Amygdala (tissue), 56 donors: Measurements from ENCODE around the gene DMRTC2.

Experiments
- DNase-seq, 56 donors: peaks; one replicate each; lab custom pipeline; 2025; lab: John Stamatoyannopoulos, UW

Gene DMRTC2

DNA sequence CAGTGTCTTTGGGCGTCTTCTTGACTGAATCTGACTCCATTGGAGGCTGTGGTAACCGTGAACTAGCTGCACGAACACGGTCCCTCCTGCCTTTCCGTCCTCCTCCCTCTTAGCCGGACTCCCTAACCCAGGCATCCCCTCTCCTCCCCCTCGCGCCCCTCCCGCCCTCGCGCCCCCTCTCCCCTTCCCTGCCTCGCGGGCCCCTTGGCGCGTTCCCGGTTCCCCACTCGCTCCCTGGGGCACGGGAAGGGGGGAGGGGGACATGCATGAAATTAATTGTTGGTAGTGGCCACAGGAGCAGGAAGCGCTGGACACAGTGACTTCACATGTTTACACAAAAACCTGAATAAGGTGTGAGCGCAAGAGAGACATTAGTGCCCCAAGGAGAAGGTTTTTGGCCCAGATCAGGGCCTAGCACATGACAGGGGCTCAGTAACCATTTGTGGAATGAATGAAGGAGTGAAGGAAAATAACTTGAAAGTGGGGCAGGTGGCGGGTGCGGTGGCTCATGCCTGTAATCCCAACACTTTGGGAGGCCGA is 279 bp downstream of the DMRTC2 start:
- DNase-seq = no peak

DNA sequence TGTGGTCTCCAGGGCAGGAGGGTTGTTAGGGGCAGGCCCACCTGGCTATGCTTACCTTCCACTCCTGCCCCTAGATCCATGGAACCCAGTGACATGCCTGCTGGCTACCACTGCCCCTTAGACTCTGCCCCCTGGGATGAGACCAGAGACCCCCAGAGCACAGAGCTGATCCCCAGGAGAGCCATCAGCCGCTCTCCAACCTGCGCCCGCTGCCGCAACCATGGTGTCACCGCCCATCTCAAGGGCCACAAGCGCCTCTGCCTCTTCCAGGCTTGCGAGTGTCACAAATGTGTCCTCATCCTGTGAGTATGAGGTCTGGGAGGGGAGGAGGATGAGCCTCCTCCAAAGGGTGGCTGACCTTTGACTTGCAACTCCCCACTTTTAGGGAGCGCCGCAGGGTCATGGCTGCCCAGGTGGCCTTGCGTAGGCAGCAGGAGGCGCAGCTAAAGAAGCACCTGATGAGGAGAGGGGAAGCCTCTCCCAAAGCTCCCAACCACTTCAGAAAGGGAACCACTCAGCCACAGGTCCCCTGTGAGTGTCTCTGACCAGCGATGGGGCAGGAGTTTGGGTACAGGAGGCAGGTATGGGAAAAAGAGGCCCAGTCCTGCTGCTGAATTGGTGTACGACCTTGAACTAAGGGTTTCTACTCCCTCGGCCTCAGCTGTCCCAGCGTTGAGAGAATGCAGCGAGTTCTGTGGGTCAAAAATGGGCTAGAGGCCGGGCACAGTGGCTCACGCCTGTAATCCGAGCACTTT is 2.7 kb downstream of the DMRTC2 start:
- no peak for DNase-seq

DNA sequence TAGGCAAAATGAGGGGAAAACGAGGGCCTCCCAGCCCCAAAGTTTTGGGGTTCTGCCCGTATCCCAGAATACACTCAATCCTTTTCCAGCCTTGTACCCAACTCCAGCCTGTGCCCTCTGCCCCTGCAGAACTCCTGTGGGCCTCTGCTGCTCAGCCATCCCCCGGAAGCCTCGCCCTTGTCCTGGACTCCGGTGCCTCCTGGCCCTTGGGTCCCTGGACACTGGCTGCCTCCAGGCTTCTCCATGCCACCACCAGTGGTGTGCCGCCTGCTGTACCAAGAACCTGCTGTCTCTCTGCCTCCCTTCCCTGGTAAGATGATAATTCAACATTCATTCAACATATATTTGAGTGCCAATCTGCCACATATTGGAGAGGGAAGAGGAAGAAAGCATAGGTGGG is 3.8 kb downstream of the DMRTC2 start:
- DNase-seq = no peak

DNA sequence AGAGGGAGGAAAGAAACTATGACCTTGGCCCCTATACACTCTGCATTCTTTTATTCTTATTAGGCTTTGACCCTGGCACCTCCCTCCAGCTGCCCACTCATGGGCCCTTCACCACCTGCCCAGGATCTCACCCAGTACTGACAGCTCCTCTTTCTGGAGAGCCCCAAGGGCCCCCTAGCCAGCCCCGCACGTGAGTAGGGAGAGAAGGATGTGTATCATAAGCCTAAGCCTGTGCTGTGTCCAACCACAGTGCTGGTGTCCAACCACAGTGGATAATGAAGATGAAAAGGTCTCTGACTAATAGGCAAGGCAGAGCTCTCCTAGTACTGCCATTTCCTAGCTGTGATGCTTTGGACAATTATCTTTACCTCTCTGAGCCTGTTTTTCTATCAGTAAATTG is 4.2 kb downstream of the DMRTC2 start:
- DNase-seq = no peak

DNA sequence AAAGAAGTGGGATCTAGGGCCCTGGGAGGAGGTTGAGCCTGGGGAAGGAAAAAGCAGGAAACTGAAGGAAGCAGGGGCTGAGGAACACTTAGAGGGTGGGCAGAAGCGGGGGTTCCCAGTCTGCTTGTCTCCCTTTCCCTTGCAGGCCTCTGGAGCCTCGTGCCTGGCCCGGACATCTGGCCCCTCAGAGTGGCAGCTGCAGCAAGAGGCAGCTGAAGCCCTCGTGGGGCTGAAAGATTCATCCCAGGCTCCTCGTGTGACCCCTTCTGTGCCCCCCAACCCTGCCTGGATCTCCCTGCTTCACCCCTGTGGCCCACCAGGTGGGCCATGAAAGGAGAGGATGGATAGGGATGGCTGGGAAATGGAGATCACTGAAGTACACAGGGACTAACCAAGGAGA is 5.5 kb downstream of the DMRTC2 start:
- no peak for DNase-seq

DNA sequence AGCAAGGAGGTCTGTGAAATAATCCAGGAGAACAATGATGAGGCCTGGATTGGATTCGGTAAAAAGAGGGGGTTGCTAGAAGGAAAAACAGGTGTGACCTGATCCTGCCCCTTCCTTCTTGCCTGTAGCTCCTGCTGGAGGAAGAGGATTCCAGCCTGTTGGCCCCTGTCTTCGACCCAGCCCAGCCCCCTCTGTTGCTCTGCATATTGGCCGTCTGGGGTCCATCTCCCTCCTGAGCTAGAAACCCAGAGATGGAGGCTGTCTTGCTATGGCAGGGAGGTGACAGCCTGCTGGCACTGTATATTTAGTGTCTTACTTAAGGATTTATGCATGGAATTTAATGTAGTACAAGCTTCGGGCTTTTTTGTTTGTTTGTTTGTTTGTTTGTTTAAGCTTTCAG is 6.6 kb downstream of the DMRTC2 start:
- DNase-seq = no peak

DNA sequence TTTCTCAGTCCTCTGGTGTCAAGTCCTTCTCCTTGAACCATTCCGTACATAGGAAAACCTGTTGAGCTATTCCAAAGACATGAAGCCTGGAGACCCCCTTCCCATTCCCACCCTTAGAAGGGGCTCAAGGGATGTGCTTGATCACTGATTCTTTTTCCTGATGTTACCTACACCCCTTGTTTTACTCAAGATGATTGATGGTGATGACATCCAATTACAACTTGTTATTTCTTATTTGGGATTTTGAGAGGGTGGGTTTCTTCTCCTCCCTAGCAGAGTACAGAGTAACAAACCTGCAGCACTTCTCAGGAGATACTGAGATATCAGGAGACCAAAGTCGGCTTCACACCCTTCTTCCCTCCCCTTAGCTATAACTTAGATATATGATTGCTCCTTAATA is 8.5 kb downstream of the DMRTC2 start:
- no peak for DNase-seq

DNA sequence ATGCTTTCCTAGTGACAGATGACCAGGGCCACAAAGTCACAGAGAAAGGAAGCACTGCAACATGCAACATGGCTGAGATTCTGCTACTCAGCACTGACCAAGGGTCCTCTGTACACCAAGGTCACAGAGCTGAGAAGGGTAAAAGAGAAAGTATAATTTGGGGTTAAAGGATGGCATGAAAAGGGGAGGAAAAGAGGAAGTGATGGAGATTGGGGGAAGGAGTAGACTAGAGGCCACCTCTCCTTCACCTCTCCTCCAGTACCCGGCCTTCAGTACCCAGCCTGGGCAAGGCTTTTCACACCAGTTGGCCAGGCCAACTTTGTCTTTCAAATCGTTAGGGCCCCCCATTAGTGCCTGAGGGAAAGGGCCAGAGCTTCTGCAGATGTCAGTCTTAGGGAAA is 8.9 kb downstream of the DMRTC2 start:
- no peak for DNase-seq

DNA sequence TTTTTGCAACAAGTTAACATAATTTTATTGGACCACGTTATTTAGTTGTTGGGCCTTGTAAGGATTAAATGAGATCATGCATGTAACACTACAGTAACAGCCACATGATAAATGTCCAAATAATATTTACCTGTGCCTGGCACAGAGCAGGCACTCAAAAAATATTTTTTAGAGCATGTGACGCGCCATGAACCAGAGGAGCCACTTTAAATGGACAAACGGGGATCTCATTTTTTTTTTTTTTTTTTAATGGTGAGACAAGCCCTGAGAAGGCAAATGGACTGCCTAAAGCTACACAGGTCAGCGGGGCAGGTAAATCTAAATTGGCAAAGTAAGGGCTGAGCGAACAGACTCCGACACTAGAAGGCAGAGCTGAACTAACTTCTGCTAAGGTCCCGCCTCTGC is 14.4 kb downstream of the DMRTC2 start:
- no peak for DNase-seq

DNA sequence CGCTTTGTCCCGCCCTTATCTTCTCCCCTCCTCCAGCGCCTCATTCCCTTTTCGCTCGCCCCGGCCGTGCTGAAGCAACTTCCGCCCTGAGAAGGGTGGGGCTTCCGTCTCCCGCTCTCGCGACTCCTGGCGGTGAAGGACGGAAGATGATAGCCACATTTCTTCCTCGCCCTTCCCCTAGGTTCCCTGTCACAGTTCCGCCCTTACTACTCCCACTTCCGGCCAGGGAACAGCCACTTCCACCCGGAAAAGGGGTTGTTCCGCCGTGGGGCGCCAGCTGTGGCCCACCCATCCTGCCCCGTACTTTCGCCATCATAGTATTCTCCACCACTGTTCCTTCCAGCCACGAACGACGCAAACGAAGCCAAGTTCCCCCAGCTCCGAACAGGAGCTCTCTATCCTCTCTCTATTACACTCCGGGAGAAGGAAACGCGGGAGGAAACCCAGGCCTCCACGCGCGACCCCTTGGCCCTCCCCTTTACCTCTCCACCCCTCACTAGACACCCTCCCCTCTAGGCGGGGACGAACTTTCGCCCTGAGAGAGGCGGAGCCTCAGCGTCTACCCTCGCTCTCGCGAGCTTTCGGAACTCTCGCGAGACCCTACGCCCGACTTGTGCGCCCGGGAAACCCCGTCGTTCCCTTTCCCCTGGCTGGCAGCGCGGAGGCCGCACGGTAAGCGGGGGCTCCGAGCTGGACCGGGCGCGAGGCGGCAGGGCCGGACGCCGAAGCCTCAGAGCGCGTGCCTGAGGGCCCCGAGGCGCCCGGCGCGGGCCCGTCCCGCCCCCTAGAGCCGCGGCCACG is 15.0 kb downstream of the DMRTC2 start, which contains the start of gene RPS19:
TSS of gene RPS19 (plus strand) at position 638 of the 801 bp plus-strand sequence. CDS start 520 bp downstream, outside the sequence.
- peak; percentile 84 to 99 (median 98) for DNase-seq

DNA sequence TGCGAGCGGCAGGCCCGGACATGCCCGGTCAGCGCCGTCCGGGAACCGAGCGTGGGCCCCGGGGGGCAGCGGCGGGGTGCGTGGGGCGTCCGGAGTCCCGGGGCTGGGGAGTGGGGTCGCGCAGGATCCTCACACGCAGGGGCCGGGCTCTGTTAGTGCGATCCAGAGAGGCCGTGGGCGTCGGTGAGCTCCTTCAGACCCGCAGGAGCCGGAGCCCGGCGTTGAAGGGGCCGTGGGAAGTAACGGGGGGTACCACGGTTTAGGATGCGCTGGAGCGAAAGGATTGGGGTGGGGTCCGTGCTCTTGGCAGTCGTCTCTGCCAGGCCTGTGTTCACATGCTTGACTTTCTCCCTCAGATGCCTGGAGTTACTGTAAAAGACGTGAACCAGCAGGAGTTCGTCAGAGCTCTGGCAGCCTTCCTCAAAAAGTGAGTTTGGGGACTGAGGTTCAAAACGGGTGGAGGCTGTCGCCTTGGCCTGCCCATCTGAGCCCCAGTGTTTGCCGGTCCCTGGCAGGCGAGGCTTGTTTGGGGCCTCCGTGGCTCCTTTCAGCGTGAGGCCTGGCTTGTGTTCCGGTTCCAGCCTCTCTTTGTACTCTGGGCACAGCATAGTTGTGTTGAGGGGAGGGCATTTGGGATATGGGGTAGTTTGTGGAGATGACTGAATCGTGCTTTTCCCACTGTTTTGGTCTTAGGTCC is 15.7 kb downstream of the DMRTC2 start:
- peak in 2 of 56 donors; percentile 62 to 65 for DNase-seq

DNA sequence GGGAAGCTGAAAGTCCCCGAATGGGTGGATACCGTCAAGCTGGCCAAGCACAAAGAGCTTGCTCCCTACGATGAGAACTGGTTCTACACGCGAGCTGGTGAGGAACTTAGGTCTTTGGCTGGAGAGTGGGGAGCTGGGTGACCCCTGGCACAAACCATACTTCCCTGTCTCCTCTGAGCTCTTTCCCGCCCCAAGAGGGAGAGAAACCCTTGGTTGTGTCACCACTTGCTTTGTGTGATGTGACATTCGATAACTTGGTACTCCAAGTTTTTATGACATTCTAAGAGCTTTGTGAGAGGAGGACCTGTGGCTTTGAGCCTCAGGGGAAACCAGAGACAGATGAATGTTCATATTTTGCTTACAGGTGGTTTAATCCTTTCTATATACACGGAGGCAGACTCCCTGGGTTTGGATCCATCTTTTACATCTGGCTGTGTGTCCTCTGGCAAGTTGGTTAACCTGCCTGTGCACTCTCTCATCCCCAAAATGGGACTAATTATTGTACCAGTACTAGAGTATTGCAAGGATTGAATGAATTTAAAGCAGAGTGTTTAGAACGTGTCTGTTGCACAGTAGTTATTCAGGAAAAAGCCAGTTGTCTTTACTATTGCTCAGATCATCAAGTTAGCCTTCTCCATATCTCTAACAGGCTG is 16.4 kb downstream of the DMRTC2 start:
- DNase-seq = no peak

DNA sequence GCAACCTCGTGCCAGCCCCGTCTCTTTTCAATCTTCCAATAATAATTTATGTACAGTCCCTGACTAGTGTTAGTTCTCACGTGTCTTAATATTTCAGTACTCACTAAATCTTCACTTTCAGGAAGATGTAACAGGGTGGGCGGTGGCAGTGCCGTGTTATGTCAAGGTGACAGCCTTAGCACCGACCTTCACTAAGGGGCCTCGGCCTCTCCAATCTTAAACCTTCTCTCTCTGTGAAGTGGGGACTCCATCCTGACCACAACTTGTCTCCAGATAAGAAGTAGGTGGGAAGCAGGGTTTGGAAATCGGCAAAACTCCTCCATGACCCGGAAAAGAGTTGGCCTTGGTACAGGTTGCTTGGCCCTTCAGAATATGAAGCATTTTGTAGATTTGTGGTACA is 17.0 kb downstream of the DMRTC2 start:
- DNase-seq = no peak

DNA sequence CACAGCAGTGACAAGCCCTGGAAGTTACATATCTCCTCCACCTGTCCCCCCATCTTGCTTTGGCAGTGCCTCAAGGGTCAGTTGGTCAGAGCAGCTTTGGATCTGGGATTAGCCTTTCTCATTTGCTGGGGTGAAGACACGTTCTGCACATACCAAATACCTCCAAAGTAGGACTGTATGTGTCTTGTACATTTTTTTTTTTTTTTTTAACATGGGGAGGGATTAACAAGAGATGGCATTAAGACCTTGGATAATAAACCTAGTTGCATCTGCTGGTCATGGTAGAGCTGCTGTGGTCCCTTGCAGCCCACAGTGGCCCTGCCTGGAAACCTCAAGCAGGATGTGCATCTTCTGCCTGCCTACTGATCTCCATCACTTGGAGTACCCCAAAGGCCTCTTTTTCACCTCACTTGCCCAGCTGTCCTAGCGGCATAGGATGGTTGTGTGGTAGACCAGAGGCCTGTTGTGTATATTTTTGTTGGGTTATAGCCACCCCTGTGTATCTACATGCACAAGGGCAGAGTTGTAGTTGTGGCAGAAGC is 17.7 kb downstream of the DMRTC2 start:
- DNase-seq = no peak

DNA sequence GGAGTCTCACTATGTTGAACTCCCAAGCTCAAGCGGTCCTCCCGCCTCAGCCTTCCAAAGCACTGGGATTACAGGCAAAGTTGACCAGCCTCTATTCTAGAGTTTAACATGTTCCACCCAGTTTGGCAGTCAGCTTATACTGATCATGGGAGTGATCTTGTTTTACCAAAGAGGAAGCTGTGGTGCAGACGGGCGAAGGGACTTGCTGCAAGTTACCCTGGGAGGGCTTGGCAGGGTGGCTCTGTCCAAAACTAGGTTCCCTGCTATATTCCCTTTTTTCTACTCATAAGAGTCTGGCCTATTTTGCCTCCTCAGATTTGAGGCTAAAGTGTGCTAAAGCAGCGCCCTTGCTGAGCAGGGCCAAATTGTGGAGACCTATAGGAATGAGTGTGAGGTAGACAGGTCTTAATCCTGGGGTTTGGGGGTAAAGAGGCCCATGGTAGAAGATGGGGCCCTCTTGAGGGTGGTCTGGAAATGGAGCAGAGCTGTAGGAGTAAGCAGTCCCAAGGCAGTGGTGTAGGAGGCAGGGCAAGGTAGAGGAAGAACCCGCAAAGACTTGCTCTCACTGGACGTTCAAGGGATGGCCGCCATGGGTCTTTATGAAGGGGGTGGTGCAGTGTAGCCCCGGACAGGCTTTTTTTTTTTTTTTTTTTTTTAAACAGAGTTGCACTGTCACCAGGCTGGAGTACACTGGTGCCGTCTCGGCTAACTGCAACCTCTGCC is 18.5 kb downstream of the DMRTC2 start:
- DNase-seq = no peak

DNA sequence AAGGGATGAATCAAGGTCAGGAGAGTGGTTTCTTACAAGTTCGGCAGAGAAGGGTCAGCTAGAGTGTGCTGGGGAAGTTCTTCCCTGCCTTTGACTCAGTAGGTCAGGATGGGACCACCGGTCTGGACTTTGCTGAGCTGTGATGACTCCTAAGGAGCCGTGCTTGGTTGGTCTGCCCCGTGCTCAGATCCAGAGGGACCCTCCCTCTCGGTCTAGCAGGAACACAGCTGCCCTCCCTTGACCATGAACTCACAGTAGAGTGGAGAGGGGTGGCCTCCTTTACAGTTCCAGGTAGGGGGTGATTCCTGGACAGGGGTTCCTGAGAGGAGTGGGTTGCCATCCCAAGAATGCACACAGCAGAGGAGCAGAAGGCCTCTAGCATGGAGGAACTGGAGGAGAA is 19.5 kb downstream of the DMRTC2 start:
- no peak for DNase-seq

DNA sequence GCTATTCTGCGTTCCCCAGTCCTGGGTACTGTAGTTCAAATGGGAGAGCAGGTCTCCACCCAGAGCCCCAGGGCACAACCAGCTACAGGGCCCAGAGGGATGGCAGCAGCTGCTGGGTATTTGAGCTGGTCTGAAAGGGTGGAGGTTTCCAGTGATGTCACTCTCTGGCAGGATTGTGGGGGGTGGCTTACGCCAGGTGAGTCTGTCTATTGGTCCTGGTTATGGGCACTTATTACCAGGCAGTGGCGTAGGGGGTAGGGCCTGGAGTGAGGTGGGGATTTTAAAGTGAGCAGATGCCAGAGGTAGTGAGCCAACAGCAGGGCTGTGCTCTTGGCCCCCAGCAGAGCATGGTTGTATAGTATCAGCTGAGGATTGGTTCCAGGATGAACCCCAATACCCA is 21.4 kb downstream of the DMRTC2 start:
- DNase-seq = no peak

DNA sequence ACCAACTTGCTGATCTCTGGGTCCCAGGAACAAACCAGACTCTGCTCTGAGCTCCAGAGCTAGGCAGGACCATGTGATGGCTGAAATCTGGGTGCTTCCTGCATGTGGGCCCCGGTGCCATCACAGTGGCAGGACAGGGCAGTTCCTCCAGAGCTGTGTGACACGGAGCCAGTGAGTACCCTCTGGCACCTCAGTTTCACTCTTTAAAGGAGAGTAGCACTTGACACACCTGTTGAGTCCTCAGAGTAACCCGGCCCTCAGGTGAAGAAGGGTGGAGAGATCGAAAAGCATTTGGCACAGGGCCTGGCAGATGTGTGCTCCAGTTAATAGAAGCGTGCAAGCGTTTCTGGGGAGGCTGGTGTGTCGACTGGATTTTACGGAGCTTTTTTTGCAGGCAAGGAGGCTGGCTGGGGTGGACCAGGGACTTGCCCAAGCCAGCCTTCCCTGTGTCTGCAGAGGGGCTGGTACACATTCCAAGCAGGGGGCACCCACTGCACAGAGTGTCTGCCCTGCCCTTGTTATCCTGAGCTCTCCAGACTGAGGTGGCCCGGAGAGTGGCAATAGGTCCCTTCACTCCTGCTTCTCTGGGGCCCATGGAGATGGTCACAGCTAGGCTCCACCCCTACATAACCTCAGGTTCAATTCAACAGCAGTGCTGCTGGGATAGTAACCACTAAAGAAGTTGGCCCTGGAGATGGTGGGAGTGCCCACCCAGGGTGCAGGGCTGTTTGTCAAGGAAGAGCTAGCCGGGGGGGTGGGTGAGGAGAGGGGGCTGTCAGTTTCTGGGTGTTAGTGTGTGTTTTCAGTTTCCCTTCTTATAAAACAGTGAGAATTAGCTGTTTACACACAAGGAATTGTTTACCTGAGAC is 23.5 kb downstream of the DMRTC2 start:
- DNase-seq = no peak

DNA sequence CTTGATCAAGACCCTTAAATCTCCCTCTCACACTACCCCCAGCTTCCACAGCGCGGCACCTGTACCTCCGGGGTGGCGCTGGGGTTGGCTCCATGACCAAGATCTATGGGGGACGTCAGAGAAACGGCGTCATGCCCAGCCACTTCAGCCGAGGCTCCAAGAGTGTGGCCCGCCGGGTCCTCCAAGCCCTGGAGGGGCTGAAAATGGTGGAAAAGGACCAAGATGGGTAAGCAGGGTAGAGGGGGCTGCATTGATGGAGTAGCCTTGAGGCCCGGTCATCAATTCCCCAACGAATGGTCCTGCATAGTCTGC is 24.1 kb downstream of the DMRTC2 start:
- DNase-seq = no peak
